Endodermal cell (in vitro differentiated cells): ENCODE data around the gene ELAVL1. TPM values are rescaled to one million over a fixed set of nuclear protein-coding genes. Genes with fewer than 3 reads are reported as not detected.

Source experiments
- DNase-seq: peaks from one replicate; pipeline ENCODE4 v3.0.0-alpha.2; 2017
- H3K27ac ChIP-seq: 2 replicates; pipeline ENCODE4 v1.5.1; 2013; ENCODE audit warnings: mild to moderate bottlenecking, low read depth, low read length, moderate library complexity
- H3K27me3 ChIP-seq: 2 replicates; pipeline ENCODE4 v1.6.1; 2013; ENCODE audit warnings: mild to moderate bottlenecking, low read length, moderate library complexity; ENCODE audit not compliant: insufficient read depth, control insufficient read depth, poor library complexity, severe bottlenecking
- H3K36me3 ChIP-seq: 2 replicates; pipeline ENCODE4 v1.7.0; 2013; ENCODE audit warnings: mild to moderate bottlenecking, low read length, moderate library complexity; ENCODE audit not compliant: control insufficient read depth, insufficient read depth
- H3K4me1 ChIP-seq: one replicate; pipeline ENCODE4 v1.7.0; 2013; ENCODE audit warnings: low read length; ENCODE audit not compliant: control insufficient read depth, insufficient read depth
- H3K4me3 ChIP-seq: 2 replicates; pipeline ENCODE4 v1.5.1; 2013; ENCODE audit warnings: mild to moderate bottlenecking, low read length, moderate library complexity
- H3K9ac ChIP-seq: 2 replicates; pipeline ENCODE4 v1.6.1; 2013; ENCODE audit warnings: mild to moderate bottlenecking, low read length, moderate library complexity; ENCODE audit not compliant: poor library complexity, severe bottlenecking; ENCODE audit errors: extremely low read depth
- H3K9me3 ChIP-seq: 2 replicates; pipeline ENCODE4 v1.6.1; 2013; ENCODE audit warnings: mild to moderate bottlenecking, low read length, moderate library complexity; ENCODE audit not compliant: control insufficient read depth
- H3K27ac Mint-ChIP-seq: 2 replicates; pipeline ENCODE4 v1.8.0; 2020; ENCODE audit warnings: mixed read lengths
- H3K27me3 Mint-ChIP-seq: 2 replicates; pipeline ENCODE4 v1.8.0; 2021; ENCODE audit warnings: mild to moderate bottlenecking, mixed read lengths; ENCODE audit not compliant: insufficient read depth
- H3K36me3 Mint-ChIP-seq: 2 replicates; pipeline ENCODE4 v1.8.0; 2020; ENCODE audit warnings: low read depth, mixed read lengths
- H3K4me1 Mint-ChIP-seq: 2 replicates; pipeline ENCODE4 v1.8.0; 2020; ENCODE audit warnings: mixed read lengths
- H3K4me3 Mint-ChIP-seq: 2 replicates; pipeline ENCODE4 v1.8.0; 2020; ENCODE audit warnings: mild to moderate bottlenecking, moderate library complexity, mixed read lengths
- H3K9me3 Mint-ChIP-seq: 2 replicates; pipeline ENCODE4 v1.8.0; 2020; ENCODE audit warnings: mild to moderate bottlenecking, mixed read lengths
- WGBS, 2 experiments: methylation state at CpG; one replicate each; pipeline versions ENCODE4 v1.1.5 to v1.1.7; 2013; ENCODE audit warnings: missing lambda C conversion rate in 2 of 2, mixed read lengths in 1 of 2; ENCODE audit not compliant: insufficient coverage in 1 of 2, insufficient read length in 1 of 2; 5-methylcytosine and 5-hydroxymethylcytosine counted together
- total RNA-seq, 2 donors: library from RNA; stranded (reverse); fragmentation: NEBNext Ultra II Directional in 1 of 2; extraction: Animal tissue kit (Norgen Biotek cat#: 25700) in 1 of 2; gene quantifications; 2 replicates in 1 of 2; 3 replicates in 1 of 2; pipeline ENCODE4 v1.2.1, GENCODE V29; 2021
- TF ChIP-seq, protein P1 (sequence below): fragments of 200-600 bp; sonication (generic); conservative IDR thresholded peaks from 2 replicates; pipeline ENCODE4 v1.5.0; 2021; ENCODE audit warnings: antibody characterized with exemption, mild to moderate bottlenecking

Gene ELAVL1
- total RNA-seq, 2 donors from 2014 or later, result 123 to 149 TPM

DNA sequence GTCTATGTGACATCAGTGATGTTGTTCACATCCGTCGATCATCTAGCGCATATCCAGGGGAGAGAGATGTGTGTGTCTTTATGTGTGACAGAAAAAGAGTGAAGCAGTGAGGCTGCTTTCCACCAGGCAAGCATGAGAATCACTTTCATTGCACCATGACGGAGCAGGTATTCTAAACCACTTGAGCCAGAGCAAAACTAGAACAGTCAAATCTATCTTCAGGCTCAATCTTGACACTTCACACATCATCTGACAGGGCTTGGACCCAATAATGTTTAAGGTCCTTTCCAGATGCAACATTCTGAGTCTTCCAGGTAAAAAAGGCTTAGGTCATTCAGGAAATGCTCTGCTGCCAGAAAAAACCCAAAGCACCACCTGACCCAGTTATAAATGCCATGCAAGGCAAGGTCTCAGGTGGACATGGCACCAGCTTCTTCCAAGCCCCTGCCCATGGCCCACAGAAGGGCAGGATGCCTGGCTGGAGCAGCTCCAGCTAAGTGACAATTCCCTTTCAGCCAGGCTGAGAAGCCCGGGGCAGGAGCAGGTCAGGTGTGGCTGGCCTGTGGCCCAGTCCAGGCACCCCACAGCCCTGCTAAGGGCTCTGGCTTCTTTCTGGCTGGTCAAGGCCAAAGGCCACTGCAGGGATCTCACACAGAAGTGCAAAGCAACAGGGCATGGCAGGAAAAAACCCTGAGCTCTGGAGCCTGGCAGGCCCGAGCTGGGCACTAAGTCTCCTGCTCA lies 5.0 kb downstream of the ELAVL1 start:
- H3K27ac Mint-ChIP-seq, result peak overlapping the region; percentile 2
- Histone ChIP-seq H3K27ac (no peak overlapping the region), H3K36me3 (peaks cover 33% of the 10 kb centered on the region), H3K9ac (no peak overlapping the region), H3K4me3 (no peak overlapping the region), H3K4me1 (peaks cover 3% of the 10 kb centered on the region), H3K27me3 (no peaks in the 10 kb centered on the region), H3K9me3 (no peaks in the 10 kb centered on the region)
- no peaks in the 10 kb centered on the region for H3K9me3 Mint-ChIP-seq
- TF ChIP-seq, protein P1, sequence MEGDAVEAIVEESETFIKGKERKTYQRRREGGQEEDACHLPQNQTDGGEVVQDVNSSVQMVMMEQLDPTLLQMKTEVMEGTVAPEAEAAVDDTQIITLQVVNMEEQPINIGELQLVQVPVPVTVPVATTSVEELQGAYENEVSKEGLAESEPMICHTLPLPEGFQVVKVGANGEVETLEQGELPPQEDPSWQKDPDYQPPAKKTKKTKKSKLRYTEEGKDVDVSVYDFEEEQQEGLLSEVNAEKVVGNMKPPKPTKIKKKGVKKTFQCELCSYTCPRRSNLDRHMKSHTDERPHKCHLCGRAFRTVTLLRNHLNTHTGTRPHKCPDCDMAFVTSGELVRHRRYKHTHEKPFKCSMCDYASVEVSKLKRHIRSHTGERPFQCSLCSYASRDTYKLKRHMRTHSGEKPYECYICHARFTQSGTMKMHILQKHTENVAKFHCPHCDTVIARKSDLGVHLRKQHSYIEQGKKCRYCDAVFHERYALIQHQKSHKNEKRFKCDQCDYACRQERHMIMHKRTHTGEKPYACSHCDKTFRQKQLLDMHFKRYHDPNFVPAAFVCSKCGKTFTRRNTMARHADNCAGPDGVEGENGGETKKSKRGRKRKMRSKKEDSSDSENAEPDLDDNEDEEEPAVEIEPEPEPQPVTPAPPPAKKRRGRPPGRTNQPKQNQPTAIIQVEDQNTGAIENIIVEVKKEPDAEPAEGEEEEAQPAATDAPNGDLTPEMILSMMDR, result no peak
- 96 to 98% methylated on average over 6 of the region's 6 CpGs for WGBS, 2 experiments
- H3K36me3 Mint-ChIP-seq, result peaks cover 26% of the 10 kb centered on the region
- H3K4me1 Mint-ChIP-seq, result peaks cover 28% of the 10 kb centered on the region
- no peaks in the 10 kb centered on the region for H3K27me3 Mint-ChIP-seq
- no peak for DNase-seq
- H3K4me3 Mint-ChIP-seq, result no peak overlapping the region

DNA sequence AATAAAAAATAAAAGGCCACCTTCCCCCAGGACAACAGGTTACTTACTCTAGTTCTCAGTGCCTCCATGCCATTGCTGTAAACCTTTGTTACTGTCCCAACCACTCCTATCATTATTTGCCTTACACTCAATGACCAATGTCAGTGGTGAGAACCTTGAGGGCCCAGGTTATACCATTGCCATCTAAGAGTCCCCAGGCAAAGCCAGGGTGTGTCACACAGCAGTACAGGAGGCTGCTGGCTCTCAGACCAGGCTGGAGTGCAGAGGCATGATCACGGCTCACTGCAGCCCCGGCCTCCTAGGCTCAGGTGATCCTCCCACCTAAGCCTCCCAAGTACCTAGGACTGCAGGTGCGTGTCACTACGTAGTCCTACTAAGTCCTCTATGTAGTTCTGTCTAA lies 6.1 kb downstream of the ELAVL1 start:
- 91 to 94% methylated on average over 3 to 4 of the region's 4 CpGs for WGBS, 2 experiments
- H3K36me3 ChIP-seq, result peaks cover 33% of the 10 kb centered on the region
- Mint-ChIP-seq H3K36me3 (peaks cover 26% of the 10 kb centered on the region), H3K27ac (peak overlapping the region; percentile 84), H3K27me3 (no peaks in the 10 kb centered on the region), H3K4me3 (no peak overlapping the region), H3K4me1 (peaks cover 30% of the 10 kb centered on the region), H3K9me3 (no peaks in the 10 kb centered on the region)
- no peak overlapping the region for H3K27ac ChIP-seq
- DNase-seq, result no peak
- H3K4me3 ChIP-seq, result no peak overlapping the region
- H3K4me1 ChIP-seq, result peaks cover 3% of the 10 kb centered on the region
- TF ChIP-seq, protein P1, result no peak
- no peaks in the 10 kb centered on the region for H3K9me3 ChIP-seq
- H3K9ac ChIP-seq, result no peak overlapping the region
- H3K27me3 ChIP-seq, result no peaks in the 10 kb centered on the region

DNA sequence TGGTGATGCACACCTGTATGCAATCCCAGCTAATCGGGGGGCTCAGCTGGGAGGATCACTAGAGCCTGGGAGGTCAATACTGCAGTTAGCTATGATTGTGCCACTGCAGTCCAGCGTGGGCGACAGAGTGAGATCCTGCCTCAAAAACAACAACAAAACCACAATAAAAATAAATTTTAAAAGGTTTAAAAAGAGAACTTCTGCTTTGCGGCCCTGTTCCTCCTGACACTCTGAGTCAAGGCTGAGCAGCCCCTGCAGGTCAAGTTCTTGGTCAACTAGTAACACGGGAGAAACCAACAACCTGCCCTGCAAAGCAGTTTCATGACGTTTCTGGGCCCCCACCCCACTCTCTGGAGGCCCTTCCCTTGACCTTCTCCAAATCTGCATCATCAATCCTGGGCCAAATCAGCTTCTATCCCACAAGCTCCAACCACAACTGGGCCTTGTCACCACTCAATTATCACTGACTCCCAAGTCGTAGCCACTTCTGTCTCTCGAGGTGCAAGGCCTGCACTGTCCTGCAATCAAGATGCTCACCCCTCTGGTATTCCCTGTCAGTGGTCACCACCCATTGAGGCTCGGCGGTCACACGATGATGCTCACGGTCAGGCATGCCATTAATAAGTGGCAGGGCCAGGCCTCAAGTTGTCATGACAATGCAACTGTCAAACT lies 7.5 kb downstream of the ELAVL1 start:
- Histone ChIP-seq H3K27me3 (no peaks in the 10 kb centered on the region), H3K9me3 (no peaks in the 10 kb centered on the region), H3K27ac (no peak overlapping the region), H3K36me3 (peaks cover 41% of the 10 kb centered on the region), H3K4me3 (no peak overlapping the region), H3K9ac (no peak overlapping the region), H3K4me1 (peaks cover 3% of the 10 kb centered on the region)
- Mint-ChIP-seq H3K27me3 (no peaks in the 10 kb centered on the region), H3K9me3 (no peaks in the 10 kb centered on the region), H3K27ac (no peak overlapping the region), H3K4me1 (peaks cover 32% of the 10 kb centered on the region), H3K36me3 (peaks cover 24% of the 10 kb centered on the region), H3K4me3 (no peak overlapping the region)
- 94 to 96% methylated on average over 10 to 12 of the region's 12 CpGs for WGBS, 2 experiments
- TF ChIP-seq, protein P1, result no peak
- no peak for DNase-seq
